HG03139 (cell line): ENCODE data around the gene TARBP2.

Experiments used
- ATAC-seq: cut with Tn5 transposase; IDR thresholded peaks from one replicate; pipeline ENCODE4 v1.9.1; 2021; ENCODE audit not compliant: unreplicated experiment

TARBP2 gene

DNA sequence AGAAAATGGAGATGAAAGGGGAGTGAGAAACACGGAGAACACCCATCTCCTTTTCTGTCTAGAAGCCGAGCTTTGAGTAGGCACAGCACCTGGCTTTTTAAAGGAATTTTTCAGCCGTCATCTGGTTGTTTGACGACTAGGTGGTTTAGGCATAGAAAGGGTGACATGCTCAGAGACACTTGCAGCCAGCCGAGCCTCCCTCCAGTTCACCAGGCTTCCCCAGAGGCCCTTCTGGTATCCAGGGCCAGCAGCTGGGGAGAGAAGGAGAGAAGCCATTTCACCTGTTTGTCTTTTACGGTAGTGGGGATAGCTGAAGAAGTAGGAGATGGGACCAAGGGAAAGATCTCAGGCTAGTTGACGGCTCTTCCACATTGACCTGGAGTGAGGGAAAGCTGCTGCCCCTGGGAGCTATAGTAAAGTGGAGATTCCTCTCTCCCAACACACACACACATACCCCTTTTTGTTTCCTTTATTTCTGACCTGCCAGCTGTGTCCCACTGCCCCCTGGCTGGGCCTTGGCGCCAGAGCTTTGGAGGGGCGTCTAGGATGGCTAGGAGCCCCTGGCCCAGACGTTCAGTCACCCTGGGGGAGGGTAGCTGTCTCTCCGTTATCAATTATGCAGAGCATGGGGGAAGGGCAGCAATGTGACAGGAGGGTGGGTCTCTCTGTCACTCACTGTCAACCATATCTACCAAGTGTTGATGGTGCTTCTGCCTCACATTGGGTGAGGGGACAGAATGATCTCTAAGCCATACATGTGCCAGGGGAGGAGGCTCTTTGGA is 7.3 kb upstream of the TARBP2 start:
- ATAC-seq, result no peak

DNA sequence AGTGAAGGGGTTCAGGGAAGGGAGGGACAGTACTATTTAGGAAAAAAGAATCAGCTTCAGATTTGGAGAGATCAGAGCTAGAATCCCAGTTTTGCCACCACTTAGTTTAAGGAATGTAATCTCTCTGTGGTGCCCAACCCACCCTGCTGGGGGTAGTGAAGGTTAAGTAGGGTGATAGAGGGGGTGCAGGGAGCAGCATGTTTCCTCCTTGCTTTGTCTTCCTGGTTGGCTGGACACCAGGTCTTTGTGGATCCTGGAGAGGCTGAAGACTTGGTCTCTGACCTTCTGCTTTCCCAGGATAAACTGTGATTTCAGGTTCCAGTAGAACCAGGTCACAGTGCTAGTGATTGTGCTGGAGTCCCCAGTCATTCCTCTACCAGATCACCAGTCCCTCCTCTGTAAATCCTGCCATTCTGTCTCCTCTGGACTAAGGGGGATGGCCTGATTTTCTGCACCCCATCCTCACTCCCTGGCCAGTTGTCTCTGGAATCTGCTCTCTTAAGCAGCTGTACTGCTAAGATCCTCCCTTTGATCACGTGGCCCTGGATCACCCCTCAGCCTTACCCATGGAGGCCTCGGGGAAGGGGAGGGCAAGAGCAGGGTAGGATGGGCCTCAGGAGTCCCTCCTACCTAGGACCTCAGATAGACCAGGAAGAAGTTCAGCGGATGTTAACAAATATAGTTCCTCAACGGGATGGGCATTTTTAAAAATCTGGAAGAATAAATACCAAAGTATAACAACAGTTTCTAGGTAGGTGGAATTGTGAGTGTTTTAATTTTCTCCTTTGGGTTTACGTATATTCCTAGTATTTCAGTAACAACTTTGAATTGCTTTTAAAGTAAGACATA is 5.0 kb upstream of the TARBP2 start:
- no peak for ATAC-seq

DNA sequence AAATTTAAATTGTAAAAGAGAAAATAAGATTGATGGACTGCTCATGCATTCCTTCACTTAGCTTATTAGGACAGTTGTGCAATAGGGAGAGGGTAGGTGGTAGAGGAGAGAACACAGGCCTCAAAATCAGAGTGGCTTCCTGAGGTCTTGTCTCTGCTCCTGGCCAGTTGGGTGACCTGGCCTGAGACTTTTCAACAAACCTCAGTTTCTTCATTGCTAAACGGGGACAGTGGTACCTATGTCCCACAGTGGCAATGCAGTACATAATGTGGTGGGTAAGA is 4.4 kb upstream of the TARBP2 start:
- no peak for ATAC-seq

DNA sequence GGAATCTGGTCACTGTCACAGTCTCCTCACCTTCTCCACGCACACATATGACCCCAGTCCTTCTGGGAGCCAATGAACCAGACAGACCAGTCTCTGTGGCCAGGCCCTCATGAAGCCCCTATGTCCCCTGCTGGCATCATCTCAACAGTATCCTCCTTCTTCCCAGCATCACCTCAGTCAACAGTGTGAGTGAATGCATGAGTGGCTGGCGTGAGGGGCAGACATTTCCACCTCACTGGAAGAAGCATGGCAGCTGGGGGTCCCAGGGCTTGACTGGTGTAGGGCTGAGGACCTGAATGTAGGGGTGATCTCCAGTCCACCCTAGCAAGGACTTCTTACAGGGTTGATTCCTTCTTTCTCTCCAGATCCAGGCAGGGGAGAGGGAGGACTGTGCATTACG is 3.6 kb upstream of the TARBP2 start:
- no peak for ATAC-seq

DNA sequence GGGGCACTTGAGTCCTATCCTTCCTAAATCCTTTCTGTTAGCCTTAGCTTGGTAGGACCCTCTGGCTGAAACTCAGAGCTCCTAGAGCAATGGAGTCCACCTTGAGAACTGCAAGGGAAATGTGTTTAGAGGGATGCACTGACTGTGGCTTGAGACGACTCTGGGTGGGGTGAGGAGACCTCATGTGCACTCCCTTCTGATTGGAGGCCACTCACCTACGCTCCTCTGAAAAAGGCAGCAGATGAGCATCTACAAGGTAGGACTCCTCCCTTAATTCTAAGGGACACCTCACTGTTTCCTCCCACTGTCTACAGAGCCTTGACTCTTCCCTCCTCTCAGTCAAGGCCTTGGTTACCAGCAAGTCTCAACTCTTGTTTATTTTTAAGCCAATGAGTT is 2.9 kb upstream of the TARBP2 start:
- no peak for ATAC-seq

DNA sequence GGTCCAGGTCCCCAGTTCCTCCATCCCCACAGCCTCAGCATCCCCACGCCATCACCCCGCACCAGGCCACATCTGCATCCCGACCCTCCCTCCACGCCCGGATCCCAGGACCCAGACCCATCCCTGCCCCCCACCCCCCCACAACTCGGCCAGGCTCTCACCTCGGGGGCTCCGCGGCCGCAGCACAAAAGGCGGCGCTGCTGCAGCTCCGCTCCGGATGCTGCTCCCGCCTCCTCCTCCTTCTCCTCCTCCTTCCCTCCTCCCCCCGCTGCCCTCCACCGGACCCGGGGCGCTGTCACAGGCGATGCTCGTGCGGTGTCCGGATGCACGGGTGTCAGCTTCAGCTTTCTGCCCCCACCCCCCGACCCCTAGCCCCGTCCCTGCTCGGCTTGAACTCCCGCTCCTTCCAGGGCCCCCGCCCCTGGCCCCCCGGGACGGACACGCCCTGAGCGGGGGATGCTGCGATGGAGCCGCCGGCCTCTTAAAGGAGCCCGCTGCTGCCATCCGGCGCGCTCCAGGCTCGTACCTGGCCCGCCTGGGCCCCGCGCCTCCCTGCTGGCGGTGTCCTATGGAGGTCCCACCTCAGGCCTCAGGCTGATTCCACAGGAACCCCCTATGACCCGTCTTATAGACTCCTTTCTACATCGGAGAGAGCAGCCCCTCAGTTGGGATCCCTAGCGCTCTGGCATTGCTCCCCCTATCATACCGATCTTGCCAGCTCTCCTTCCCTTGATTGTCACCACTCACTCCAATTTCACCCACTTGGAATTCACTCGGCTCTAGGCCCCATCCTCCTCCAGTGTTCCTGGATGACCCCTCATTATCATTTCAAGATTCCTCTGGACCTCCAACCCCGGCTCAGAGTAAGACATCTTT is 1.6 kb upstream of the TARBP2 start, which contains the start of gene MAP3K12:
MAP3K12 (minus strand) TSS at position 193 of the 876 bp plus-strand sequence. CDS start 12,067 bp downstream, outside the sequence.
- no peak for ATAC-seq

DNA sequence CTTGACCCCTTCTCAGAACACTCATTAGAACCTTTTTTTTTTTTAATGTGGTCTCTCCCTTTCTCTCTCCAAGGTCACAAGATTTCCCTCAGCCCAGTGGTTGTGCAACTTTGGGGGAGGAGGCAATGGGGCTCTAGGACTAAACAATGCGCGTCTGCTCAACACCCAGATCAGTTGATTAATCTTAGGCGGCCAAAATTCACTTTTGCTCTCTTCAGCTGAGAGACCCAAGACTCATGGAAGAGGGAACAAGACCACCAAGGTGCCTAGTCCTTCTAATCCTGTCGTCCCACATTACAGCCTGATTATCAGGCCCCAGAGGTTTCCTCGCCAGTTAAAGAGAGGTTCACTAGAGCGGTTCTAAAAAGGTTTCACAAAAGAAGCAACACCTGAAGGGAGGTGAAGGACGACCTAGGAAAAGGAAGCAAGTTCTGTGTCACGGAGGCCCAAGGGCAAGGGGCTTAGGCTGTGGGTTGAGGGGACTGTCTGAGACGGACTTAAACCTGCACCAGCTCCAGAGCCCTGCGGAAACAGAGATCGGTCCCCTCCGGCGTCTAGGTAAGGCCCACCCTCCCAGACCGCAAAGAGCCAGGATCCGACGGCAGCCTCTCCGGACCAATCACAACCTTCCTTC is 824 bp upstream of the TARBP2 start:
- ATAC-seq, result no peak

DNA sequence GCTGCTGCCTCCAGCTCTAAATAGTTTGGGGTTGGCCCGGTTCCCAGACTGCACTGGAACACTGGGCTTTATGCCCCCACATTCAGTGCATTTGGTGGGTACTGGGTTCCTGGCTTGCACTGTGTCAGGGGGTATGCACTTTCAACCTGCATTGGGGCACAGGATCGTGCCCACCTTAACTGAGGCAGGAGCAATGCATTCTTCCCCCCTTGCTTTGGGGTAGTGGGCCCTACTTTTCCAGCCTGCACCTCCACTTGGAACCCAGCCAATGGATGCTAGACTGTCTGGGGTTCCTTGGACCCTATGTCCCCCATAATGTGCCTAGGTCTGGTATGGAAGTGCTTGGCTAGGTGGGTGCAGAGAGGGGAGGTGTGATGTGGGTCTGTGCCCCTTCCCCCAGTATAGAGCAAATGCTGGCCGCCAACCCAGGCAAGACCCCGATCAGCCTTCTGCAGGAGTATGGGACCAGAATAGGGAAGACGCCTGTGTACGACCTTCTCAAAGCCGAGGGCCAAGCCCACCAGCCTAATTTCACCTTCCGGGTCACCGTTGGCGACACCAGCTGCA is 615 bp downstream of the TARBP2 start:
- no peak for ATAC-seq

DNA sequence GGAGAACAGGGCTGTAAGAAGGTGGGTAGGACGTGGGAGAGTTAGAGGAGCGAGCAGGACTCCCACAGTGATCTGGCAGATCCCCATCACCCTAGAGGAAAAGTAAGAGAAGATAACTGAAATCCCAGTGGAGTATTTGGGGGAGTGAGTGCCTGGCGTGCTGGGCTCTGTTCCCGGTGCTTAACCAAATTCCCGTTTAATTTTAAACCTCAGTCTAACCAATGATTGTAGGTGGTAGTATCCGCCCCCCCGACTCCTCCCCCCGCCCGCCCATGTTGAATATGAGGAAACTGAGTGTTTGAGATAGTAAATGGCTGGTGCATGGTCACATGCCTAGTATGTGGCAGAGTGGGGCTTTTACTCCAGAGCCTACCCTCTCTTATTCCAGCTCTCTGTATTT is 1.2 kb downstream of the TARBP2 start:
- no peak for ATAC-seq

DNA sequence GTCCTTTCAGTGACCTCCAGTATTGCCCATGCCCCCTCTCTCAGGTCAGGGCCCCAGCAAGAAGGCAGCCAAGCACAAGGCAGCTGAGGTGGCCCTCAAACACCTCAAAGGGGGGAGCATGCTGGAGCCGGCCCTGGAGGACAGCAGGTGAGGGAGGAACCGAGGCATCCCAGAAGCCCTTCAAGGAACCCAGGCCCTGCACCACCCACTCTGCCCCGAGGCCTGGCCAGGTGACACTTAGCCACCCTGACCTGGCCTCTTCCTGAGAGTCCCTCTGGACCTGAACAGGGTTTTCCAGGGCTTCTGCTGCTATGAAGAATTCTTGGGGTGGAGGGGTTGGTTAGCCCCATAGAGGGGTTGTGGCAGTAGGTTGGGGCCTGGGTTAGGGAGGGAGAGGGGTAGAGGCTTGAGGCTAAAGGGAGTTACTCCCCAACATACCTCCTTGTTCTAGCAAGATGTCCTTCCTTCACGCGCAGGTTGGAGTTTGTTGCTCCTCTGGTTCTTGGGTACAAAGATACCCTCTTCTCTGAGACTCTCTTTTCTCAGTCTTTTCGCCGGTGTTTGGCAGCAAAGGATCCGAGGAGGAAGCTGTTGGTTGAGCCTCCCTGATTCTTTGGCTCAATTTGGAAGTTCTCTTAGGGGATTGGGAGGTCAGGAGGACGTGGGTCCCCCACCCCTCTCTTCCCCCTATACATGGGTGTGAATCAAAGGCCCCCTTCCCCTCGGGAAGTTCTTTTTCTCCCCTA is 2.1 kb downstream of the TARBP2 start:
- ATAC-seq, result no peak

DNA sequence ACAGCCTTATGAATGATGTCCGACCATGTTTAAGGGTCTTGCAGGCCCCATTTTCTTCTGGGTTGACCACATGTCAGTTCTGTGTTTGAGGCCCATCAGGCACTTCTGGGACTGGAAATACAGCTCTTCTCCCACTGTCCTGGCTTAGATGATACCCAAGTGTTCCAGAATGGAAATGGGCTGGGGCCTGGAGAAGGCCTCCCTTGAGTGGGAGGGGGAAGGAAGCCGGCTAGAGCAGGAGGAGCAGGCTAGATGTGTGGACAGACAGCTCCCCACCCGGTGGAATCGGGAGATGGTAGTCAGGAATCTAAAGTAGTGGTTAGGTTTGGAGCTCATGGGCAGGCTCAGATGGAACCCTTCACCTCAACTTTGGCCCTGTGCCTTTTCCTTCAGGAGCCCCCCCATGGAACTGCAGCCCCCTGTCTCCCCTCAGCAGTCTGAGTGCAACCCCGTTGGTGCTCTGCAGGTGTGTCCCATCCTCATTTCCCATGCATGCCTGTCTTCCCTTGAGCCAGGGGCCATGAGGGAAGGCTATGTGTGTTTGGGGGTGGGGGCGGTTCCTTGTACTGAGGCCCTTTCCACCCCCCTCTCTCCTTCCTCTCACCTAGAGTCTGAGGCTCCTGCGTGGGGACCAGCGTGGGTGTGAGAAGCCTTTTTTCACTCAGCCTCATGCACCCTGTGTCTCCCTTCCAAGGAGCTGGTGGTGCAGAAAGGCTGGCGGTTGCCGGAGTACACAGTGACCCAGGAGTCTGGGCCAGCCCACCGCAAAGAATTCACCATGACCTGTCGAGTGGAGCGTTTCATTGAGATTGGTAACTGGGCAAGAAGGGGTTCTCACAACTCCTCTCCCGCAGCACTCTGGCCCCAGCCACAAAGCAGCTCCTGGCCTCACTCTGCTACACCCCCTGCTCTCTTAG is 3.2 kb downstream of the TARBP2 start:
- no peak for ATAC-seq

DNA sequence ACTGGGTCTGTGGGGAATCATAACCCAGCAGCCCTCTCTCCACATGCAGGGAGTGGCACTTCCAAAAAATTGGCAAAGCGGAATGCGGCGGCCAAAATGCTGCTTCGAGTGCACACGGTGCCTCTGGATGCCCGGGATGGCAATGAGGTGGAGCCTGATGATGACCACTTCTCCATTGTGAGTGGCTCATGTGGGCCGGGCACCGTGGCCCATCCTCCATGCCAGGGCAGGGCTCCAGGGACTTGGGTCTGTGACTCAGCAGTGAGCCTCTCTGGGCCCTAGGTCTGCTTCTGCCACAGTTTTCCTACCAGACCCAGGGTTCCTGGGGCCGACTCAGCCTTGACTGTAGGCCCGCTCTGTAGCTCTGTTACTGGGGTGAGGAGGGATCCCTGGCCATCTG is 4.0 kb downstream of the TARBP2 start:
- ATAC-seq, result no peak

DNA sequence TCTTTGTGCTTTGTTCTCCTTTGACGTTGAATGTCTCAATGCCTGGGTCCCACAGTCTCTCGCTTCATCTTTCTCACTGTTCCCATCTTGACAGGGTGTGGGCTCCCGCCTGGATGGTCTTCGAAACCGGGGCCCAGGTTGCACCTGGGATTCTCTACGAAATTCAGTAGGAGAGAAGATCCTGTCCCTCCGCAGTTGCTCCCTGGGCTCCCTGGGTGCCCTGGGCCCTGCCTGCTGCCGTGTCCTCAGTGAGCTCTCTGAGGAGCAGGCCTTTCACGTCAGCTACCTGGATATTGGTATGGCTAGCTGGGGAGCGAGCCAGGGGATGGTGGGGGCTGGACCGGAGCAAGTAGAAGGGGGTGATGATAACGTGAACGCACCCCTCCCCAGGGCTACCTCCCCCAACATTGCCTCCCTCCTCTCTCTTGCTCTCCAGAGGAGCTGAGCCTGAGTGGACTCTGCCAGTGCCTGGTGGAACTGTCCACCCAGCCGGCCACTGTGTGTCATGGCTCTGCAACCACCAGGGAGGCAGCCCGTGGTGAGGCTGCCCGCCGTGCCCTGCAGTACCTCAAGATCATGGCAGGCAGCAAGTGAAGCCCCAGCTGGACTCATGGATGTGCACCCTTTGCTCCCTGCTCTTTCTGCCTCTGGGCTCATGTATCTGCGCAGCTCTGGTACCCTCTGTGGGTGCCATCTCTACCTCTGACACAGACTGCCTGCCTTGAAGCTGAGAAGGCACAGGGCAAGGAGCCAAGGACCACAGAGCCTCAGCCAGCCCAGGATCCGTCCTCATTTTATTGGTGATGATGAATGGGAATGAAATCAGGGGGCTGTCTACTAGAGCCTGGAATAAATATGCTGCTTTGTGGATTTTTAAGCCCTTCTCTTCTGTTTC is 4.7 kb downstream of the TARBP2 start:
- no peak for ATAC-seq

DNA sequence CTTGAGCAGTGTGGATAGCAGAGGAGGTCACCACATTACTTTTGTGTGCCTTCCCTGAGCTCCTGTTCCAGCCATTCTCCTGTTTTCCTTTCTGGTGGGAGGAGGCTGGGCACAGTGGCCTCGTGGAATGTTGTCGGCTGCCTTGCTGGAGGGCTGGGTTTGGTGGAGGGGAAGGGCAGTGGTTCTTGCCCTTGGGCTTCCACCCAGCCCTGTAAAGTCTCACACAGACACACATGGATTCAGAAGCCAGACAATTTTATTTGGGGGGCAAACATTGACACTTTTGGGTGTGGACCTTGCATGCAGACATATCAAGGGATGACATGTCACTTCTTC is 5.3 kb downstream of the TARBP2 start:
- no peak for ATAC-seq

DNA sequence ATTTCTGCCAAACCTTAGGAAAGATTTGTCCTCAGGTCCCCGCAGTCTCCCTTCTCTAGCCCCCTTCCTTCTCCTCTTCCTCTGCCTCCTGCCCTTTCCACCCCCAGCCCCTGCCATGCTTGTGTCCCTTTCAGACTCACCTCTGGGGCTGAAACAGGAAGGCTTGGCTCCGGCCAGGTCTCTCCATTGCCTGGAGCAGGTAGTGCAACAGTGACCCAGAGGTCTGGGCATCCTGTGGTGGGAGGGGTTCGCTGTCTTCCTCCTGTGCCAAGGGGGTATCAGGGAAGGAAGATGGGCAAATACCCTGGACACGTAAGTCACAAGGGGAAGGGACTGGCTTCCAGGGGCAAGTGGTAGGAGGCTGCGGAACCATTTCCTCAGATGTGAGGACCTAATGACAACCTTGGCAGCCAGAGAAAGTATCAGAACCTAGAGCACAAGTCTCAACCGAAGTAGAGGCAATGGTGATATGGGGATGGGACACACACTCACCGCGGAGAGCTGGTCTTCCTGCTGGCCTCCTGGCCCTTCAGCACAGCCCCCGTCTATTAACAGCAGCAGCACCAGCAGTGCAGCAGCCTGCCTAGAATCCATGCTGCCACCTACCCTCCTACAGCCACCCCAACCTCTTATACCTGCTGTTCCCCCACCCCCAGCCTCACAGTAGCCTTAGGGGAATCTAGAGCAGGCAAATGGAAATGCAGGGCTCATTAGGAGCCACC is 6.0 kb downstream of the TARBP2 start, which contains the start of gene NPFF:
NPFF (minus strand) TSS at position 604 of the 722 bp plus-strand sequence; CDS start at position 594, 10 bp downstream.
- no peak for ATAC-seq

DNA sequence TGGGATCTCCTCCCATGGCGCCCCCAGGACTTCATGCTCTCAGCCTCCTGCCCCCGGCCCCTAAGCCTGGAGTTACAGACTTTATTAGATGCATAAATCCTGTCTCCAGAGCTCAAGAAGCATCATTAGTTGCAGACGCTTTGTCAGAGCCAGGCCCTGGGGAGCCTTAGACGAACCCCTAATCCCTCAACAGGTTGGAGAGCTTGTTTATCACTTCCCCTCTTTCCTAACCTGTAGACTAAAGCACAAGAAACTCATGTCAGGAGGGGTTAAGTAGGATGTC is 6.5 kb downstream of the TARBP2 start:
- no peak for ATAC-seq

DNA sequence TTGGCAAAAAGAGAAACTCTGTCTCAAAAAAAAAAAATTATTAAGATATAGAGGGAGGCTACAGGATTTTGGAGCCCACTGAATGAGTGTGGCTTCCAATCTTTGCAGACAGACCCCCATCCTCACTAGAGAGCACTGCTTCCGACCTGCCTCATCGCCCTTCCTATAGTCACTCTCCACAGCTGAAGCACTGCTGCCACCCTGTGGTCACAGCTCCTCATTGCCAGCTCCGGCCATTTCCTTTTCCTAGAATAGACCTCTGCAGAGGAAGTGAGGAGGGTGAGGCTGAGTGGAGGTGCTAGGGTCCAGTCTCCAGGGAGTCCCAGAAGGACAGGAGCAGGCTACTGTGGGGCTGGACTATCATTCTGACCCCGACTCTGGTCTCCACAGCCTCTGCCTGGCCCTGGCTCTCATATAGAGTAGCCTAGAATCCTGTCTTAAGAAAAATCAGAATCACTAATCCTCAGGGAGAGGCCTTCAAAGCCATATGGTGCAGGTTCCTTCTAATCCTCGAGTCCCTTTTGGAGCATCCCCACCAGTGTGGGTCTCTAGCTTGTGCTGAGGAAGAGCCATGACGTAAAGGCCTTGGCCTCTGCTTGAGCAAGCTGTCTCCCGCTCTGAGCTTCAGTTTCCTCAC is 7.6 kb downstream of the TARBP2 start:
- ATAC-seq, result peak; percentile 75
